ENCODE measurements around the gene CXCL12. TPM values are rescaled to one million over a fixed set of nuclear protein-coding genes. Genes with fewer than 3 reads are reported as not detected.

Gene CXCL12
- polyA plus RNA-seq, 4 donors: 0.67 to 53.5 (median 20.7) TPM

GRCh38 chr10:44369854-44370253, 15.0 kb downstream of the CXCL12 start:
- FAIRE-seq (no peak), DNase-seq (no peak)
- H3K4me1 ChIP-seq (ENCODE audit: control insufficient read depth in 3 of 3, insufficient read depth in 2 of 3, low read depth in 1 of 3, low read length in 2 of 3): no peaks in the 10 kb centered on the region
- 71 to 80% (median 77%) methylated on average over 1 of the region's 1 CpG for WGBS, 3 donors
- H3K9me3 ChIP-seq (ENCODE audit: control insufficient read depth in 2 of 2, insufficient read depth in 1 of 2, low read depth in 1 of 2, low read length in 1 of 2): no peaks in the 10 kb centered on the region
- no peak overlapping the region for H3K27ac ChIP-seq (ENCODE audit: low read depth in 1 of 3, low read length in 2 of 3)
- peaks cover 0 to 7% (median 0%) of the 10 kb centered on the region in 3 donors for H3K36me3 ChIP-seq (ENCODE audit: control insufficient read depth in 3 of 3, insufficient read depth in 2 of 3, low read depth in 1 of 3, low read length in 3 of 3)
- no peak overlapping the region for H3K4me3 ChIP-seq (ENCODE audit: low read depth in 1 of 3, low read length in 3 of 3)
- H3K27me3 ChIP-seq (ENCODE audit: control insufficient read depth in 3 of 3, insufficient read depth in 3 of 3, low read length in 3 of 3): no peaks in the 10 kb centered on the region

- Histone ChIP-seq H3K27ac (ENCODE audit: low read depth in 1 of 3, low read length in 2 of 3) (no peak overlapping the region), H3K27me3 (ENCODE audit: control insufficient read depth in 3 of 3, insufficient read depth in 3 of 3, low read length in 3 of 3) (no peaks in the 10 kb centered on the region), H3K4me3 (ENCODE audit: low read depth in 1 of 3, low read length in 3 of 3) (no peak overlapping the region), H3K36me3 (ENCODE audit: control insufficient read depth in 3 of 3, insufficient read depth in 2 of 3, low read depth in 1 of 3, low read length in 3 of 3) (peaks cover 0 to 4% (median 0%) of the 10 kb centered on the region in 3 donors), H3K9me3 (ENCODE audit: control insufficient read depth in 2 of 2, insufficient read depth in 1 of 2, low read depth in 1 of 2, low read length in 1 of 2) (no peaks in the 10 kb centered on the region), H3K4me1 (ENCODE audit: control insufficient read depth in 3 of 3, insufficient read depth in 2 of 3, low read depth in 1 of 3, low read length in 2 of 3) (no peaks in the 10 kb centered on the region)
- WGBS, 3 donors: 82 to 85% (median 85%) methylated on average over 6 of the region's 6 CpGs
- DNase-seq (no peak), FAIRE-seq (no peak)
These were observed 15.6 kb downstream of the CXCL12 start for GRCh38 chr10:44369296-44369695.

GRCh38 chr10:44368637-44369036, 16.3 kb downstream of the CXCL12 start:
- H3K27ac ChIP-seq (ENCODE audit: low read depth in 1 of 3, low read length in 2 of 3): no peak overlapping the region
- no peaks in the 10 kb centered on the region for H3K27me3 ChIP-seq (ENCODE audit: control insufficient read depth in 3 of 3, insufficient read depth in 3 of 3, low read length in 3 of 3)
- FAIRE-seq: no peak
- no peaks in the 10 kb centered on the region for H3K9me3 ChIP-seq (ENCODE audit: control insufficient read depth in 2 of 2, insufficient read depth in 1 of 2, low read depth in 1 of 2, low read length in 1 of 2)
- WGBS, 3 donors: 77 to 82% (median 81%) methylated on average over 7 of the region's 7 CpGs
- H3K4me3 ChIP-seq (ENCODE audit: low read depth in 1 of 3, low read length in 3 of 3): no peak overlapping the region
- no peak for DNase-seq
- H3K4me1 ChIP-seq (ENCODE audit: control insufficient read depth in 3 of 3, insufficient read depth in 2 of 3, low read depth in 1 of 3, low read length in 2 of 3): no peaks in the 10 kb centered on the region
- H3K36me3 ChIP-seq (ENCODE audit: control insufficient read depth in 3 of 3, insufficient read depth in 2 of 3, low read depth in 1 of 3, low read length in 3 of 3): peaks cover 0 to 3% (median 0%) of the 10 kb centered on the region in 3 donors

- Histone ChIP-seq H3K4me1 (ENCODE audit: control insufficient read depth in 3 of 3, insufficient read depth in 2 of 3, low read depth in 1 of 3, low read length in 2 of 3) (no peaks in the 10 kb centered on the region), H3K9me3 (ENCODE audit: control insufficient read depth in 2 of 2, insufficient read depth in 1 of 2, low read depth in 1 of 2, low read length in 1 of 2) (no peaks in the 10 kb centered on the region), H3K27me3 (ENCODE audit: control insufficient read depth in 3 of 3, insufficient read depth in 3 of 3, low read length in 3 of 3) (no peaks in the 10 kb centered on the region), H3K4me3 (ENCODE audit: low read depth in 1 of 3, low read length in 3 of 3) (no peak overlapping the region), H3K36me3 (ENCODE audit: control insufficient read depth in 3 of 3, insufficient read depth in 2 of 3, low read depth in 1 of 3, low read length in 3 of 3) (no peaks in the 10 kb centered on the region), H3K27ac (ENCODE audit: low read depth in 1 of 3, low read length in 2 of 3) (no peak overlapping the region)
- DNase-seq: no peak
- FAIRE-seq: no peak
- 87 to 91% (median 91%) methylated on average over 6 of the region's 6 CpGs for WGBS, 3 donors
These were observed 17.8 kb downstream of the CXCL12 start for GRCh38 chr10:44366941-44367630.

GRCh38 chr10:44364566-44364965, 20.3 kb downstream of the CXCL12 start:
- WGBS, 3 donors: 91 to 94% (median 94%) methylated on average over 1 of the region's 1 CpG
- no peaks in the 10 kb centered on the region for H3K36me3 ChIP-seq (ENCODE audit: control insufficient read depth in 3 of 3, insufficient read depth in 2 of 3, low read depth in 1 of 3, low read length in 3 of 3)
- no peak overlapping the region for H3K4me3 ChIP-seq (ENCODE audit: low read depth in 1 of 3, low read length in 3 of 3)
- no peak for FAIRE-seq
- no peak for DNase-seq
- H3K4me1 ChIP-seq (ENCODE audit: control insufficient read depth in 3 of 3, insufficient read depth in 2 of 3, low read depth in 1 of 3, low read length in 2 of 3): no peaks in the 10 kb centered on the region
- no peaks in the 10 kb centered on the region for H3K27me3 ChIP-seq (ENCODE audit: control insufficient read depth in 3 of 3, insufficient read depth in 3 of 3, low read length in 3 of 3)
- H3K27ac ChIP-seq (ENCODE audit: low read depth in 1 of 3, low read length in 2 of 3): no peak overlapping the region
- no peaks in the 10 kb centered on the region for H3K9me3 ChIP-seq (ENCODE audit: control insufficient read depth in 2 of 2, insufficient read depth in 1 of 2, low read depth in 1 of 2, low read length in 1 of 2)

- Histone ChIP-seq H3K27ac (ENCODE audit: low read depth in 1 of 3, low read length in 2 of 3) (no peak overlapping the region), H3K27me3 (ENCODE audit: control insufficient read depth in 3 of 3, insufficient read depth in 3 of 3, low read length in 3 of 3) (no peaks in the 10 kb centered on the region), H3K9me3 (ENCODE audit: control insufficient read depth in 2 of 2, insufficient read depth in 1 of 2, low read depth in 1 of 2, low read length in 1 of 2) (no peaks in the 10 kb centered on the region), H3K4me1 (ENCODE audit: control insufficient read depth in 3 of 3, insufficient read depth in 2 of 3, low read depth in 1 of 3, low read length in 2 of 3) (no peaks in the 10 kb centered on the region), H3K36me3 (ENCODE audit: control insufficient read depth in 3 of 3, insufficient read depth in 2 of 3, low read depth in 1 of 3, low read length in 3 of 3) (no peaks in the 10 kb centered on the region), H3K4me3 (ENCODE audit: low read depth in 1 of 3, low read length in 3 of 3) (no peak overlapping the region)
- FAIRE-seq (no peak), DNase-seq (no peak)
- WGBS, 3 donors: 85 to 92% (median 88%) methylated on average over 2 of the region's 2 CpGs
These were observed 21.2 kb downstream of the CXCL12 start for GRCh38 chr10:44363716-44364115.

- FAIRE-seq (no peak), DNase-seq (no peak)
- Histone ChIP-seq H3K4me3 (ENCODE audit: low read depth in 1 of 3, low read length in 3 of 3) (no peak overlapping the region), H3K27ac (ENCODE audit: low read depth in 1 of 3, low read length in 2 of 3) (no peak overlapping the region), H3K36me3 (ENCODE audit: control insufficient read depth in 3 of 3, insufficient read depth in 2 of 3, low read depth in 1 of 3, low read length in 3 of 3) (no peaks in the 10 kb centered on the region), H3K9me3 (ENCODE audit: control insufficient read depth in 2 of 2, insufficient read depth in 1 of 2, low read depth in 1 of 2, low read length in 1 of 2) (no peaks in the 10 kb centered on the region), H3K27me3 (ENCODE audit: control insufficient read depth in 3 of 3, insufficient read depth in 3 of 3, low read length in 3 of 3) (no peaks in the 10 kb centered on the region), H3K4me1 (ENCODE audit: control insufficient read depth in 3 of 3, insufficient read depth in 2 of 3, low read depth in 1 of 3, low read length in 2 of 3) (no peaks in the 10 kb centered on the region)
- 77 to 82% (median 79%) methylated on average over 13 of the region's 13 CpGs for WGBS, 3 donors
These were observed 21.8 kb downstream of the CXCL12 start for GRCh38 chr10:44362866-44363711.

- H3K27ac ChIP-seq (ENCODE audit: low read depth in 1 of 3, low read length in 2 of 3): no peak overlapping the region
- H3K36me3 ChIP-seq (ENCODE audit: control insufficient read depth in 3 of 3, insufficient read depth in 2 of 3, low read depth in 1 of 3, low read length in 3 of 3): no peaks in the 10 kb centered on the region
- no peaks in the 10 kb centered on the region for H3K9me3 ChIP-seq (ENCODE audit: control insufficient read depth in 2 of 2, insufficient read depth in 1 of 2, low read depth in 1 of 2, low read length in 1 of 2)
- no peak for FAIRE-seq
- no peaks in the 10 kb centered on the region for H3K27me3 ChIP-seq (ENCODE audit: control insufficient read depth in 3 of 3, insufficient read depth in 3 of 3, low read length in 3 of 3)
- H3K4me3 ChIP-seq (ENCODE audit: low read depth in 1 of 3, low read length in 3 of 3): no peak overlapping the region
- WGBS, 3 donors: 36 to 73% (median 57%) methylated on average over 1 of the region's 1 CpG
- no peaks in the 10 kb centered on the region for H3K4me1 ChIP-seq (ENCODE audit: control insufficient read depth in 3 of 3, insufficient read depth in 2 of 3, low read depth in 1 of 3, low read length in 2 of 3)
- DNase-seq: no peak
These were observed 23.8 kb downstream of the CXCL12 start for GRCh38 chr10:44361109-44361508.

All from small intestine (tissue), 7 donors.